ENCODE data around the gene PSG1. TPM values are rescaled to one million over a fixed set of nuclear protein-coding genes. Genes with fewer than 3 reads are reported as not detected.
"Not testable (repeated sequence)": the region's sequence is repeated elsewhere in the genome, so short reads cannot be mapped to it uniquely, and the experiment has no call there.

Gene PSG1
- polyA plus RNA-seq, 1 experiment: 2.1 TPM

GRCh38 chr19:42851718-42852280, 27.7 kb downstream of the PSG1 start:
- peak overlapping the region; percentile 90 for H3K27ac ChIP-seq (ENCODE audit: low read depth, low read length)
- POLR2A ChIA-PET; CTCF ChIA-PET; H3K9me3 ChIP-seq (ENCODE audit: control insufficient read depth, insufficient read depth, low read length); H3K4me3 ChIP-seq (ENCODE audit: low read depth, low read length); DNase-seq (ENCODE audit: low read depth, low spot score); H3K27me3 ChIP-seq (ENCODE audit: control insufficient read depth, insufficient read depth, low read length): not testable (repeated sequence)

GRCh38 chr19:42850981-42851717, 28.4 kb downstream of the PSG1 start:
- POLR2A ChIA-PET: no interaction called here
- no peak overlapping the region for H3K4me3 ChIP-seq (ENCODE audit: low read depth, low read length)
- H3K9me3 ChIP-seq (ENCODE audit: control insufficient read depth, insufficient read depth, low read length): peaks cover 4% of the 10 kb centered on the region
- peak overlapping the region; percentile 94 for H3K27ac ChIP-seq (ENCODE audit: low read depth, low read length)
- TF ChIP-seq CTCF (IDR thresholded peaks at IDR 0.05; ENCODE audit: low read depth, low read length): no peak
- peak; percentile 89 for DNase-seq (ENCODE audit: low read depth, low spot score)
- H3K27me3 ChIP-seq (ENCODE audit: control insufficient read depth, insufficient read depth, low read length): no peaks in the 10 kb centered on the region
- CTCF ChIA-PET: interaction anchor here (0.6 kb wide), 1 partner anchor 23 kb away, joined by 3 read pairs; no protein-coding TSS in a partner anchor

GRCh38 chr19:42846597-42846996, 32.9 kb downstream of the PSG1 start:
- ChIA-PET POLR2A (no interaction called here), CTCF (no interaction called here)
- no peaks in the 10 kb centered on the region for H3K27me3 ChIP-seq (ENCODE audit: control insufficient read depth, insufficient read depth, low read length)
- no peak for TF ChIP-seq CTCF (IDR thresholded peaks at IDR 0.05; ENCODE audit: low read depth, low read length)
- DNase-seq (ENCODE audit: low read depth, low spot score): no peak
- H3K9me3 ChIP-seq (ENCODE audit: control insufficient read depth, insufficient read depth, low read length): no peaks in the 10 kb centered on the region; the same call in 1 of the 2 replicates
- H3K27ac ChIP-seq (ENCODE audit: low read depth, low read length): no peak overlapping the region
- H3K4me3 ChIP-seq (ENCODE audit: low read depth, low read length): no peak overlapping the region

- CTCF ChIA-PET; H3K4me3 ChIP-seq (ENCODE audit: low read depth, low read length): not testable (repeated sequence)
These were observed 35.9 kb downstream of the PSG1 start for GRCh38 chr19:42843631-42844030.

GRCh38 chr19:42832746-42833442, 46.6 kb downstream of the PSG1 start:
- H3K27ac ChIP-seq (ENCODE audit: low read depth, low read length); H3K4me3 ChIP-seq (ENCODE audit: low read depth, low read length); POLR2A ChIA-PET; DNase-seq (ENCODE audit: low read depth, low spot score); H3K27me3 ChIP-seq (ENCODE audit: control insufficient read depth, insufficient read depth, low read length); H3K9me3 ChIP-seq (ENCODE audit: control insufficient read depth, insufficient read depth, low read length): not testable (repeated sequence)
- CTCF ChIA-PET: interaction anchor here (0.7 kb wide), 1 partner anchor 134 kb away, joined by 3 read pairs; no protein-coding TSS in a partner anchor

More at GRCh38 chr19:42843631-42844030, 35.9 kb downstream of the PSG1 start:
- DNase-seq (ENCODE audit: low read depth, low spot score); POLR2A ChIA-PET; H3K27me3 ChIP-seq (ENCODE audit: control insufficient read depth, insufficient read depth, low read length); H3K27ac ChIP-seq (ENCODE audit: low read depth, low read length); H3K9me3 ChIP-seq (ENCODE audit: control insufficient read depth, insufficient read depth, low read length): not testable (repeated sequence)

- POLR2A ChIA-PET; H3K4me3 ChIP-seq (ENCODE audit: low read depth, low read length); H3K9me3 ChIP-seq (ENCODE audit: control insufficient read depth, insufficient read depth, low read length); H3K27me3 ChIP-seq (ENCODE audit: control insufficient read depth, insufficient read depth, low read length); DNase-seq (ENCODE audit: low read depth, low spot score); H3K27ac ChIP-seq (ENCODE audit: low read depth, low read length); CTCF ChIA-PET: not testable (repeated sequence)
These were observed 47.4 kb downstream of the PSG1 start for GRCh38 chr19:42832023-42832680.
